ENCODE measurements around the gene GAD1. TPM values are rescaled to one million over a fixed set of nuclear protein-coding genes. Genes with fewer than 3 reads are reported as not detected.

GAD1 gene
- total RNA-seq, 1 donor from 2014 or later, result 0.44 TPM

- TF ChIP-seq CTCF (IDR thresholded peaks at IDR 0.05; ENCODE audit: partially characterized antibody, unreplicated experiment), result no peak
- Mint-ChIP-seq H3K36me3 (ENCODE audit: unreplicated experiment) (no peaks in the 10 kb centered on the region), H3K4me3 (ENCODE audit: unreplicated experiment) (peak overlapping the region; percentile 68), H3K27me3 (ENCODE audit: unreplicated experiment) (peaks cover 37% of the 10 kb centered on the region), H3K9me3 (ENCODE audit: unreplicated experiment) (peaks cover 12% of the 10 kb centered on the region), H3K4me1 (ENCODE audit: low read depth, unreplicated experiment) (peaks cover 21% of the 10 kb centered on the region), H3K27ac (ENCODE audit: unreplicated experiment) (no peak overlapping the region)
- no peak for DNase-seq
Observed at GRCh38 chr2:170823898-170824215, 7.2 kb downstream of the GAD1 start.

- peak overlapping the region; percentile 81 for H3K4me3 Mint-ChIP-seq (ENCODE audit: unreplicated experiment)
- no peak for TF ChIP-seq CTCF (IDR thresholded peaks at IDR 0.05; ENCODE audit: partially characterized antibody, unreplicated experiment)
- peaks cover 20% of the 10 kb centered on the region for H3K4me1 Mint-ChIP-seq (ENCODE audit: low read depth, unreplicated experiment)
- H3K9me3 Mint-ChIP-seq (ENCODE audit: unreplicated experiment), result peaks cover 10% of the 10 kb centered on the region
- DNase-seq, result no peak
- peaks cover 33% of the 10 kb centered on the region for H3K27me3 Mint-ChIP-seq (ENCODE audit: unreplicated experiment)
- no peak overlapping the region for H3K27ac Mint-ChIP-seq (ENCODE audit: unreplicated experiment)
- no peaks in the 10 kb centered on the region for H3K36me3 Mint-ChIP-seq (ENCODE audit: unreplicated experiment)
Observed at GRCh38 chr2:170824526-170825015, 7.9 kb downstream of the GAD1 start.

GRCh38 chr2:170827841-170828532 is 11.3 kb downstream of the GAD1 start:
- Mint-ChIP-seq H3K27ac (ENCODE audit: unreplicated experiment) (no peak overlapping the region), H3K27me3 (ENCODE audit: unreplicated experiment) (peaks cover 15% of the 10 kb centered on the region), H3K9me3 (ENCODE audit: unreplicated experiment) (peaks cover 5% of the 10 kb centered on the region)

GRCh38 chr2:170828533-170828916 is 11.8 kb downstream of the GAD1 start:
- peaks cover 5% of the 10 kb centered on the region for H3K9me3 Mint-ChIP-seq (ENCODE audit: unreplicated experiment)
- TF ChIP-seq CTCF (IDR thresholded peaks at IDR 0.05; ENCODE audit: partially characterized antibody, unreplicated experiment), result no peak
- no peak for DNase-seq
- H3K36me3 Mint-ChIP-seq (ENCODE audit: unreplicated experiment), result no peaks in the 10 kb centered on the region
- no peak overlapping the region for H3K4me3 Mint-ChIP-seq (ENCODE audit: unreplicated experiment)
- no peak overlapping the region for H3K27ac Mint-ChIP-seq (ENCODE audit: unreplicated experiment)
- H3K4me1 Mint-ChIP-seq (ENCODE audit: low read depth, unreplicated experiment), result peaks cover 3% of the 10 kb centered on the region
- peaks cover 15% of the 10 kb centered on the region for H3K27me3 Mint-ChIP-seq (ENCODE audit: unreplicated experiment)

More at GRCh38 chr2:170827841-170828532, 11.3 kb downstream of the GAD1 start:
- Mint-ChIP-seq H3K36me3 (ENCODE audit: unreplicated experiment) (no peaks in the 10 kb centered on the region), H3K4me3 (ENCODE audit: unreplicated experiment) (no peak overlapping the region), H3K4me1 (ENCODE audit: low read depth, unreplicated experiment) (peaks cover 3% of the 10 kb centered on the region)
- DNase-seq, result no peak
- TF ChIP-seq CTCF (IDR thresholded peaks at IDR 0.05; ENCODE audit: partially characterized antibody, unreplicated experiment), result no peak

- H3K4me3 Mint-ChIP-seq (ENCODE audit: unreplicated experiment), result no peak overlapping the region
- peaks cover 5% of the 10 kb centered on the region for H3K9me3 Mint-ChIP-seq (ENCODE audit: unreplicated experiment)
- H3K27me3 Mint-ChIP-seq (ENCODE audit: unreplicated experiment), result peaks cover 15% of the 10 kb centered on the region
- TF ChIP-seq CTCF (IDR thresholded peaks at IDR 0.05; ENCODE audit: partially characterized antibody, unreplicated experiment), result no peak
- no peak overlapping the region for H3K27ac Mint-ChIP-seq (ENCODE audit: unreplicated experiment)
- peaks cover 3% of the 10 kb centered on the region for H3K4me1 Mint-ChIP-seq (ENCODE audit: low read depth, unreplicated experiment)
- H3K36me3 Mint-ChIP-seq (ENCODE audit: unreplicated experiment), result no peaks in the 10 kb centered on the region
- DNase-seq, result no peak
Observed at GRCh38 chr2:170829036-170829435, 12.3 kb downstream of the GAD1 start.

All from glutamatergic neuron (in vitro differentiated cells).